ENCODE data around the gene TMEM18.
"Not testable (repeated sequence)": the region's sequence is repeated elsewhere in the genome, so short reads cannot be mapped to it uniquely, and the experiment has no call there.

TMEM18 gene

DNA sequence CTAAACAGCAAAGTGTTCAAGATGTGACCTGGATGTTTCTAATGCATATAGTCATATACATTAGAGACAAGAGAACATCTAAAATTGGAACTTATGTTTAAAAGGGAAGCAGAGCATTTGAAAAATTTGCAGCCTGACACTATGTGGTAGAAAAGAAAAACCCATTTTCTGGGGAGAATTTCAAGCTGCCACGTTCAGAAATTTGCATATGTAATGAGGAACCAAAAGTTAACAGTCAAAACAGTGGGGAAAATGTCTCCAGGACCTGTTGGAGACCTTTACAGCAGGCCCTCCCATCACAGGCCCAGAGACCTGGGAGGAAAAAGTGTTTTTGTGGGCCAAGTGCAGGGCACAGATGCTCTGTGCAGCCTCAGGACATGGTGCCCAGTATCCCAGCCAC lies 8.2 kb upstream of the TMEM18 start:
- TF ChIP-seq POU2F2 (IDR thresholded peaks at IDR 0.05; ENCODE audit: low read depth, low read length) (no peak), TAF1 (IDR thresholded peaks at IDR 0.05; ENCODE audit: low read depth, low read length) (no peak), POLR2A (IDR thresholded peaks at IDR 0.05; ENCODE audit: low read depth, low read length) (no peak), POLR2AphosphoS5 (IDR thresholded peaks at IDR 0.05; ENCODE audit: low read depth, low read length) (no peak), SPI1 (IDR thresholded peaks at IDR 0.05; ENCODE audit: low read depth, low read length) (no peak), PAX5 (IDR thresholded peaks at IDR 0.05; ENCODE audit: insufficient read depth, low read length, severe bottlenecking) (no peak)
- FAIRE-seq (no peak), DNase-seq (ENCODE audit: insufficient read length, low spot score) (no peak)

DNA sequence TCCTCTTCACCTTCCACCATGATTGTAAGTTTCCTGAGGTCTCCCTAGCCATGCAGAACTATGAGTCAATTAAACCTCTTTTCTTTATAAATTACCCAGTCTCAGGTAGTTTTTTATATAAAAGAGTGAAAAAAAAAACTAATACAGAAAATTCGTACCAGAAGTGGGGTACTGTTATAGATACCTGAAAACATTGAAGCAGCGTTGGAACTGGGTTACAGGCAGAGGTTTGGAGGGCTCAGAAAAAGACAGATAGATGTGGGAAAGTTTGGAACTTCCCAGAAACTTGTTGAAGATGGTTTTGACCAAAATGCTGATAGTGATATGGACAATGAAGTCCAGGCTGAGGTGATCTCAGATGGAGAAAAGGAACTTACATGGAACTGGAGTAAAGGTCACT lies 7.7 kb upstream of the TMEM18 start:
- not testable (repeated sequence) for FAIRE-seq; DNase-seq (ENCODE audit: insufficient read length, low spot score)

DNA sequence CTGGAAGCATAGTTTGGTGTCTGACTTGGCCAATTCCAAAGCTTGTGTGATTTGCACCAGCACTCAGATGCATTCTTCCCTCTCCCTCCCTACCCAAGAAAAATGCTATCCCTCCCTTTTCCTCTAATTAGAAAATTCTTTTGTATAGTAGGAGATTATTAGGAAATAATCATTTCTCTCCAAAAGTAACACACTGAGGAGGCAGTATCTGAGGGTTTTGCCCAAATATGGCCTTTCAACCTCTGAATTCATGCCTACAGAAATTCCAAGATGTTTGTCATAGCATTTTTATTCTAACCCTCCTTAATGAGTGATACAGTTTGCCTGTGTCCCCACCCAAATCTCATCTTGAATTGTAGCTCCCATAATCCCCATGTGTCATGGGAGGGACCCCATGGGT lies 5.0 kb upstream of the TMEM18 start:
- FAIRE-seq, result no peak
- TF ChIP-seq POLR2AphosphoS5 (IDR thresholded peaks at IDR 0.05; ENCODE audit: low read depth, low read length) (no peak), SPI1 (IDR thresholded peaks at IDR 0.05; ENCODE audit: low read depth, low read length) (no peak), PAX5 (IDR thresholded peaks at IDR 0.05; ENCODE audit: insufficient read depth, low read length, severe bottlenecking) (no peak), POLR2A (IDR thresholded peaks at IDR 0.05; ENCODE audit: low read depth, low read length) (no peak), TAF1 (IDR thresholded peaks at IDR 0.05; ENCODE audit: low read depth, low read length) (no peak), POU2F2 (IDR thresholded peaks at IDR 0.05; ENCODE audit: low read depth, low read length) (no peak)
- DNase-seq (ENCODE audit: insufficient read length, low spot score), result no peak

DNA sequence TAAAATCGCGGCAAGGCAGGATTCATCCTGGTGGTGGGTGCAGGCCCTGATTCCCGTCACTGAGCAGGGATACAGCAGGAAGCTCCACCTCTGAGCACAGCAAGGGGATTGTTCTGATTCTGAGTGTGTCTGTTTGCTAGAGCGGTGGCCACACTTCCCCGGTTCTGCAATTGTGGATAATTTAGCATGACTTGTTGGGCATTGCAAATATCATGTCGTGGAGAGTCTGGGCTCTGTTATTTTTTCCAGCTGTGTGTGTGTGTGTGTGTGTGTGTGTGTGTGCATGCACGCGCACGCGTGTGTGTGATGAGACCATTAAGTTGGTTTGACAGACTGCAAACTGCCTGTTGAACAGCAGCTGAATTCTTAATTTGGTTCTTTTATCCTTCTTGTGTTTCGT lies 4.1 kb upstream of the TMEM18 start:
- DNase-seq (ENCODE audit: insufficient read length, low spot score) (no peak), FAIRE-seq (no peak)
- TF ChIP-seq SPI1 (IDR thresholded peaks at IDR 0.05; ENCODE audit: low read depth, low read length), result no peak
- TF ChIP-seq POLR2AphosphoS5 (IDR thresholded peaks at IDR 0.05; ENCODE audit: low read depth, low read length), result no peak
- no peak for TF ChIP-seq POLR2A (IDR thresholded peaks at IDR 0.05; ENCODE audit: low read depth, low read length)
- TF ChIP-seq PAX5 (IDR thresholded peaks at IDR 0.05; ENCODE audit: insufficient read depth, low read length, severe bottlenecking), result no peak
- no peak for TF ChIP-seq TAF1 (IDR thresholded peaks at IDR 0.05; ENCODE audit: low read depth, low read length)
- TF ChIP-seq POU2F2 (IDR thresholded peaks at IDR 0.05; ENCODE audit: low read depth, low read length), result no peak

DNA sequence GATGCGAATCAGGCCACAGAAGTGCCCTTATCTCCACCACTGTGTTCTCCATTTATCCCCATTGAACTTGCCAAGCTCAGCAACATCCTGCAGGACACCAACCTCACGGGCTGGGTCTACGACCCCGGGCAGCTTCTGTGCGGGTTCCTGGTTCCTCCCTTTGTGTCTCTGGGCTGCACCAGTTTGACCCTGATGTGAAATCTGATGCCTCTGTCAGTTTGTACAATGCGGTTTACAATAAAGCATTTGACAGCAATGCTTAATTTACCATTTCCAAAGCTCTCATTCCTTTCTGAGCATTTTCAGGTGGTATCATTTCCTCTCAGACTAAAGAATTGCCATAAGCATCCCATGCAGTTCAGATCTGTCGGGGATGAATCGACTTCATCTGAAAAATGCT lies 3.3 kb upstream of the TMEM18 start:
- DNase-seq (ENCODE audit: insufficient read length, low spot score) (no peak), FAIRE-seq (no peak)
- no peak for TF ChIP-seq TAF1 (IDR thresholded peaks at IDR 0.05; ENCODE audit: low read depth, low read length)
- TF ChIP-seq POLR2A (IDR thresholded peaks at IDR 0.05; ENCODE audit: low read depth, low read length), result no peak
- TF ChIP-seq POU2F2 (IDR thresholded peaks at IDR 0.05; ENCODE audit: low read depth, low read length), result no peak
- no peak for TF ChIP-seq POLR2AphosphoS5 (IDR thresholded peaks at IDR 0.05; ENCODE audit: low read depth, low read length)
- no peak for TF ChIP-seq SPI1 (IDR thresholded peaks at IDR 0.05; ENCODE audit: low read depth, low read length)
- TF ChIP-seq PAX5 (IDR thresholded peaks at IDR 0.05; ENCODE audit: insufficient read depth, low read length, severe bottlenecking), result no peak

DNA sequence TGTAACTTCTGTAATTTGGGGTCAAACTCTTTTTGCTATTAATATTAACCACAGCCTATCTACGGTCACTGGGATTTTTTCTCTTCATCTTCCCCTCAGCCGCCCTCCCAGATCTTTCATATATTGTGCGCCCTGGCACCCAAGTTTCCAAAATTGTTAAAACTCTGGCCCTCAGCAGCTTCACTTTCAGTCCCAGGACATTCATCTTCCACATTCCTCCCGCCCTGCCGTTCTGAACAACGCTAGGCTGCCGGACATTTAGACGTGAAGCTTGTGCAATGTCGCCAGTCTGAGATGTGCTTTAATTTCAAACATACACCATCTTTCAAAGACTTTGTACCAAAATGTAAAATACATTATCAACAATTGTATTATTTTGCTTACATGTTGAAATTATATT lies 1.8 kb upstream of the TMEM18 start:
- FAIRE-seq, result no peak

DNA sequence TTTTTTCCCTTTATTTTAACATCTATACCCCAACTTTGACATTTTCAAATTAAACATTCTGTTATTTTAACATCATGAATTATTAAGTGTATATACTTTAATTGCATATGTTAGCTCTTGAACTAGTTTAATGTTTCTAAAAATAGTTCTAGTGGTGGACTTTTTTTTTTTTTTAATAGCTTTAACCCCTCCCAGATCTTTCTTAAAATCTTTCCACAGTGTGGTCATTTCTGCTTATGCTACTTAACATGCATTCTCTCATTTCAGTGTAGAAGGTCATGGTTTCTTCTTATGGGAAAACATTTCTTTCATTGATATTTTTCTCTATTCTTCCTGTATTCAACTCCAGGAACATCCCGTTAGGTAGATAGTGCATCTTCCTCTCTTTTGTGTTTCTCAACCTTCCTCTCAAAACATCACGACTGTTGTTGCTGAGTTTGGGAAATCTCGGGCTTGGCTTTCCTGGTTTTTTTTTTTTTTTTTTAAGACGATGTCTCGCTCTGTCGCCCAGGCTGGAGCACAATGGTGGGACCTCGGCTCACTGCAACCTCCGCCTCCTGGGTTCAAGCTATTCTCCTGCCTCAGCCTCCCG lies 849 bp upstream of the TMEM18 start:
- no peak for DNase-seq (ENCODE audit: insufficient read length, low spot score)
- no peak for FAIRE-seq
- TF ChIP-seq POLR2A (IDR thresholded peaks at IDR 0.05; ENCODE audit: low read depth, low read length) (no peak), POLR2AphosphoS5 (IDR thresholded peaks at IDR 0.05; ENCODE audit: low read depth, low read length) (no peak), SPI1 (IDR thresholded peaks at IDR 0.05; ENCODE audit: low read depth, low read length) (no peak), PAX5 (IDR thresholded peaks at IDR 0.05; ENCODE audit: insufficient read depth, low read length, severe bottlenecking) (no peak), POU2F2 (IDR thresholded peaks at IDR 0.05; ENCODE audit: low read depth, low read length) (no peak), TAF1 (IDR thresholded peaks at IDR 0.05; ENCODE audit: low read depth, low read length) (no peak)

More for the DNA sequence above, 1.8 kb upstream of the TMEM18 start:
- TF ChIP-seq POLR2AphosphoS5 (IDR thresholded peaks at IDR 0.05; ENCODE audit: low read depth, low read length), result no peak
- no peak for TF ChIP-seq TAF1 (IDR thresholded peaks at IDR 0.05; ENCODE audit: low read depth, low read length)
- no peak for TF ChIP-seq PAX5 (IDR thresholded peaks at IDR 0.05; ENCODE audit: insufficient read depth, low read length, severe bottlenecking)
- no peak for DNase-seq (ENCODE audit: insufficient read length, low spot score)

DNA sequence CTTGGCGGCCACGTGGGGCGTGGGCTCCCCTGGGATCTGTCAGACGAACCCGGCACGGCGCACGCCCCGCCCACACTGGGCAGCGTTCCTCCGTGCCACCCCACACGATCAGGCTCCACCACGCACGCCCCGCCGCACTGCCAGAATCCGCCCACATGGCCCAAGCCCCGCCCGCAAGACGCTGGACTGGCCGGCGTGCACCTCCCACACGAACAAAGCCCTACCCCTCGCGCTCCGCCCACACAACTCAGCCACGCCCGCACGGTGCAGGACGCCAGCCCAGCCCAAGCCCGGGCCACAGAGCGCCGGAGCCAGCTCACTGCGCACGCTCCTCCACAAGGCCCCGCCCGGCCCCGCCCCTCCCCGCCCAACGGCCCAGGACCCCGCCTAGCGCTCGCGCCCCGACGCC lies 555 bp downstream of the TMEM18 start:
- FAIRE-seq (peak; percentile 99), DNase-seq (ENCODE audit: insufficient read length, low spot score) (peak; percentile 93)
- TF ChIP-seq POU2F2 (IDR thresholded peaks at IDR 0.05; ENCODE audit: low read depth, low read length) (no peak), TAF1 (IDR thresholded peaks at IDR 0.05; ENCODE audit: low read depth, low read length) (no peak), POLR2AphosphoS5 (IDR thresholded peaks at IDR 0.05; ENCODE audit: low read depth, low read length) (no peak), SPI1 (IDR thresholded peaks at IDR 0.05; ENCODE audit: low read depth, low read length) (no peak), POLR2A (IDR thresholded peaks at IDR 0.05; ENCODE audit: low read depth, low read length) (no peak), PAX5 (IDR thresholded peaks at IDR 0.05; ENCODE audit: insufficient read depth, low read length, severe bottlenecking) (no peak)

DNA sequence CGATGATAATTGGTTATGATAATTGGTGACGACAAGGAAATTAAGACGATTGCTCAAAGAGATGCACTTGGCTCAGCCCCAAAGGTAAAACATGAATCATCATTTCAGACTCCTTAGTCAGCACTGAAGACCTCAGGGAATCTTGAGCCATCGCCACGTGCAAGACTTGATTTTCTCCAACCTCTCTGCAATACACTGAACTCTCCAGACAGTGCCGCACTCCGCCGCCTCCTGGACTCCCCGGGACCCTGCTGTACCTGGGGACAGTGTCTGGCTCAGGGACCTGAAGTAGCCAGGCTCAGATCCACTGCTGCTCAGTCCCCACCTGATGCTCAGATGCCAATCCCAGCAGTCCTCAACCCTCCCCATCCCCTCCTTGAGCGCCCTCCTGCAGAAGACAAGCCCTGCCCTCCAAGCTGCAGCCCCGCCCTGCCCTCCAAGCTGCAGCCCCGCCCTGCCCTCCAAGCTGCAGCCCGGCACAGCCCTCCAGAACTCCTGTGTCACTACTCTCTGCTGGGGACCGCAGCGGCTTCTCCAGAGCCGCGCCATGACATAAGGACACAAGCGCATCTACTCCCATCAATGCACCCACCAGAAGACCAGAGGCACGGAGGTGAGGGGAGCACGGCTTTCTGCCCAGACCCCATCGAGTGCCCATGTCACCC lies 1.1 kb downstream of the TMEM18 start:
- TF ChIP-seq SPI1 (IDR thresholded peaks at IDR 0.05; ENCODE audit: low read depth, low read length), result no peak
- TF ChIP-seq POLR2AphosphoS5 (IDR thresholded peaks at IDR 0.05; ENCODE audit: low read depth, low read length), result no peak
- FAIRE-seq (no peak), DNase-seq (ENCODE audit: insufficient read length, low spot score) (no peak)

DNA sequence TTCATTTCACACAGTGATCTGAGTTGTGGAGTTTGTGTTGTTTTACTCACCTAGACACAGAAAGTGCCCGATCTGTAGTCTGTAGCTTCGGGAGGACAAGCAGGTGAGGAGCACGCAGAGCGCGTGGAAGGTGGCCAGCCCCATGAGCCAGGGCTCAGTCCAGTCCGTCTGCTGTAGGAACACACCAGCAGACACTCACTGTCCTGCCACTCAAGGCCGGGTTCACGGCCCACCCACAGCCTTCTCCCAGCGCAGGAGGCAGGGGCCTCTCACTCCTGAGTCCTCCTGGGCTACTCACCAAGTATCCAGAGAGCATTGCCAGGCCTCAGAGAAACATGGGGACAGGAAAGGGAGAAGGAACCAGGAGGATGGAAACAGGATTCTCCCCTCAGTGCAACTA lies 1.7 kb downstream of the TMEM18 start:
- FAIRE-seq, result no peak
- DNase-seq (ENCODE audit: insufficient read length, low spot score), result no peak
- TF ChIP-seq SPI1 (IDR thresholded peaks at IDR 0.05; ENCODE audit: low read depth, low read length) (no peak), POLR2A (IDR thresholded peaks at IDR 0.05; ENCODE audit: low read depth, low read length) (no peak), POLR2AphosphoS5 (IDR thresholded peaks at IDR 0.05; ENCODE audit: low read depth, low read length) (no peak), POU2F2 (IDR thresholded peaks at IDR 0.05; ENCODE audit: low read depth, low read length) (no peak), TAF1 (IDR thresholded peaks at IDR 0.05; ENCODE audit: low read depth, low read length) (no peak), PAX5 (IDR thresholded peaks at IDR 0.05; ENCODE audit: insufficient read depth, low read length, severe bottlenecking) (no peak)
